IMR-90 (cell line): ENCODE results near the gene ELP6. TPM values are rescaled to one million over a fixed set of nuclear protein-coding genes. Genes with fewer than 3 reads are reported as not detected.

ENCODE experiments used
- ATAC-seq: fragments of 200-7000 bp; cut with Tn5 transposase; 2 replicates; pipeline ENCODE4 v1.9.1; 2020; ENCODE audit warnings: low read depth, mild to moderate bottlenecking, moderate library complexity
- BruUV-seq: library from RNA; stranded (reverse); fragments of 400-500 nt; replicated peaks from 2 replicates; lab custom pipeline; 2021; lab: Mats Ljungman, UMichigan
- CTCF ChIA-PET: fragments of 300-600 bp; formaldehyde crosslinking; extraction: SDS; loops from one replicate; lab custom pipeline; 2021; ENCODE audit warnings: antibody characterized with exemption; lab: Yijun Ruan, JAX
- POLR2A ChIA-PET: fragments of 300-600 bp; sonication (Branson Sonifier 250); formaldehyde crosslinking; loops from one replicate; lab custom pipeline; 2022; ENCODE audit warnings: antibody characterized with exemption; ENCODE audit not compliant: unreplicated experiment; lab: Charles Lee
- DNase-seq: peaks from one replicate; pipeline ENCODE4 v3.0.0; 2013
- H2AFZ ChIP-seq: replicated peaks from 2 replicates; pipeline ENCODE3; 2013; ENCODE audit warnings: low read length, mild to moderate bottlenecking; ENCODE audit not compliant: poor library complexity
- H2AK5ac ChIP-seq: 2 replicates; pipeline ENCODE4 v1.6.1; 2013; ENCODE audit warnings: low read depth, low read length, inconsistent platforms
- H2AK9ac ChIP-seq: replicated peaks from 2 replicates; pipeline ENCODE3; 2013; ENCODE audit warnings: mild to moderate bottlenecking, low read depth, low read length, moderate library complexity; ENCODE audit not compliant: poor library complexity
- H2BK120ac ChIP-seq: 2 replicates; pipeline ENCODE4 v1.6.1; 2013; ENCODE audit warnings: low read depth, low read length, inconsistent platforms
- H2BK15ac ChIP-seq: 3 replicates; pipeline ENCODE4 v1.6.1; 2013; ENCODE audit warnings: low read depth, low read length, inconsistent platforms
- H2BK20ac ChIP-seq: 2 replicates; pipeline ENCODE4 v1.6.1; 2013; ENCODE audit warnings: low read depth, mild to moderate bottlenecking, inconsistent platforms, low read length, moderate library complexity
- H2BK5ac ChIP-seq: 2 replicates; pipeline ENCODE4 v1.6.1; 2013; ENCODE audit warnings: mild to moderate bottlenecking, low read depth, low read length, inconsistent platforms; ENCODE audit not compliant: poor library complexity, severe bottlenecking
- H3K14ac ChIP-seq: replicated peaks from 2 replicates; pipeline ENCODE4 v1.6.1; 2013; ENCODE audit warnings: low read depth, low read length, inconsistent platforms
- H3K18ac ChIP-seq: 2 replicates; pipeline ENCODE4 v1.6.1; 2013; ENCODE audit warnings: low read depth, low read length, control low read depth
- H3K23ac ChIP-seq: 2 replicates; pipeline ENCODE4 v1.6.1; 2013; ENCODE audit warnings: low read depth, low read length, inconsistent platforms
- H3K27ac ChIP-seq: 2 replicates; pipeline ENCODE4 v1.5.1; 2013; ENCODE audit warnings: mild to moderate bottlenecking, control low read depth, low read length; ENCODE audit not compliant: insufficient read depth
- H3K27me3 ChIP-seq: 2 replicates; pipeline ENCODE4 v1.6.1; 2013; ENCODE audit warnings: low read length; ENCODE audit not compliant: control insufficient read depth, insufficient read depth
- H3K36me3 ChIP-seq: 2 replicates; pipeline ENCODE4 v1.6.1; 2013; ENCODE audit warnings: low read length, mixed read lengths; ENCODE audit not compliant: control insufficient read depth, insufficient read depth
- H3K4ac ChIP-seq: 2 replicates; pipeline ENCODE4 v1.6.1; 2013; ENCODE audit warnings: low read depth, low read length, inconsistent platforms
- H3K4me1 ChIP-seq: 2 replicates; pipeline ENCODE4 v1.6.1; 2013; ENCODE audit warnings: low read length, mixed read lengths; ENCODE audit not compliant: control insufficient read depth, insufficient read depth
- H3K4me2 ChIP-seq: 2 replicates; pipeline ENCODE4 v1.6.1; 2013; ENCODE audit warnings: low read depth, mild to moderate bottlenecking, control low read depth, low read length, moderate library complexity
- H3K4me3 ChIP-seq: 2 replicates; pipeline ENCODE4 v1.5.1; 2013; ENCODE audit warnings: low read depth, mild to moderate bottlenecking, control low read depth, low read length, moderate library complexity; ENCODE audit not compliant: insufficient read depth
- H3K56ac ChIP-seq: 2 replicates; pipeline ENCODE4 v1.6.1; 2013; ENCODE audit warnings: low read length, inconsistent platforms; ENCODE audit not compliant: insufficient read depth; ENCODE audit errors: extremely low read depth
- H3K79me1 ChIP-seq, 2 experiments: 2 replicates each; pipeline ENCODE4 v1.6.1; 2013; ENCODE audit warnings: low read length in 2 of 2, inconsistent platforms in 1 of 2, low read depth in 1 of 2
- H3K9ac ChIP-seq: 2 replicates; pipeline ENCODE4 v1.6.1; 2013; ENCODE audit warnings: low read depth, low read length, control low read depth
- H3K9me1 ChIP-seq: 2 replicates; pipeline ENCODE4 v1.6.1; 2013; ENCODE audit warnings: low read length, inconsistent platforms; ENCODE audit not compliant: insufficient read depth
- H3K9me3 ChIP-seq: 2 replicates; pipeline ENCODE4 v1.6.1; 2013; ENCODE audit warnings: low read length; ENCODE audit not compliant: control insufficient read depth, insufficient read depth
- H4K20me1 ChIP-seq: 2 replicates; pipeline ENCODE4 v1.6.1; 2013; ENCODE audit warnings: low read length, inconsistent platforms; ENCODE audit not compliant: insufficient read depth
- H4K5ac ChIP-seq: 2 replicates; pipeline ENCODE4 v1.6.1; 2013; ENCODE audit warnings: mild to moderate bottlenecking, low read depth, low read length, control low read depth
- H4K8ac ChIP-seq, 2 experiments: 2 replicates each; pipeline ENCODE4 v1.6.1; 2013; ENCODE audit warnings: low read depth in 2 of 2, low read length in 2 of 2, control low read depth in 1 of 2, inconsistent platforms in 1 of 2
- H4K91ac ChIP-seq: 2 replicates; pipeline ENCODE4 v1.6.1; 2013; ENCODE audit warnings: low read depth, low read length, inconsistent platforms; ENCODE audit not compliant: insufficient read depth
- BHLHE40 ChIP-seq: fragments of 150-350 bp; IDR thresholded peaks from 2 replicates; pipeline ENCODE4 v1.6.1; 2016; ENCODE audit warnings: mild to moderate bottlenecking, low read depth, low read length
- CEBPB ChIP-seq: IDR thresholded peaks from 2 replicates; pipeline ENCODE4 v1.6.1; 2012; ENCODE audit warnings: low read depth, low read length, improper control_type of control experiment
- CHD1 ChIP-seq: IDR thresholded peaks from 2 replicates; pipeline ENCODE4 v1.6.1; 2012; ENCODE audit warnings: low read depth, low read length, improper control_type of control experiment
- FOS ChIP-seq: fragments of 150-350 bp; IDR thresholded peaks from 2 replicates; pipeline ENCODE4 v1.6.1; 2016; ENCODE audit warnings: low read depth, low read length
- MAFK ChIP-seq: IDR thresholded peaks from 2 replicates; pipeline ENCODE4 v1.6.1; 2012; ENCODE audit warnings: low read depth, low read length, improper control_type of control experiment
- MAZ ChIP-seq: IDR thresholded peaks from 2 replicates; pipeline ENCODE4 v1.6.1; 2012; ENCODE audit warnings: low read depth, mild to moderate bottlenecking, low read length, improper control_type of control experiment, moderate library complexity, borderline replicate concordance
- MXI1 ChIP-seq: IDR thresholded peaks from 2 replicates; pipeline ENCODE4 v1.6.1; 2012; ENCODE audit warnings: low read depth, mild to moderate bottlenecking, low read length, moderate library complexity, borderline replicate concordance
- NFE2L2 ChIP-seq: fragments of 150-350 bp; IDR thresholded peaks from 2 replicates; pipeline ENCODE4 v1.6.1; 2016; ENCODE audit warnings: low read depth, mild to moderate bottlenecking, low read length
- RAD21 ChIP-seq: IDR thresholded peaks from 2 replicates; pipeline ENCODE4 v1.6.1; 2012; ENCODE audit warnings: low read length, improper control_type of control experiment
- RCOR1 ChIP-seq: IDR thresholded peaks from 2 replicates; pipeline ENCODE4 v1.6.1; 2012; ENCODE audit warnings: mild to moderate bottlenecking, low read length, improper control_type of control experiment; ENCODE audit not compliant: insufficient replicate concordance
- RFX5 ChIP-seq: IDR thresholded peaks from 2 replicates; pipeline ENCODE4 v1.8.0; 2012; ENCODE audit warnings: low read depth, mild to moderate bottlenecking, low read length, moderate library complexity
- SMC3 ChIP-seq: fragments of 150-350 bp; IDR thresholded peaks from 2 replicates; pipeline ENCODE4 v1.6.1; 2016; ENCODE audit warnings: low read depth, mild to moderate bottlenecking, antibody characterized with exemption, low read length, moderate library complexity
- WGBS, 2 experiments: methylation state at CpG; one replicate each; pipeline versions ENCODE4 v1.1.5 to v1.1.7; 2013; ENCODE audit warnings: missing lambda C conversion rate in 2 of 2; ENCODE audit not compliant: insufficient read length in 1 of 2; ENCODE audit errors: extremely low coverage in 2 of 2; 5-methylcytosine and 5-hydroxymethylcytosine counted together
- dilution Hi-C: fragments of 300-500 bp; cut with HindIII; formaldehyde crosslinking; loops from one replicate; pipeline ENCODE4 v1.14.3; 2018; ENCODE audit warnings: low sequenced_read_pairs; ENCODE audit not compliant: unreplicated experiment
- in situ Hi-C: fragments of 300-500 bp; cut with MboI; formaldehyde crosslinking; loops from 3 replicates; pipeline ENCODE4 v1.14.3; 2019; ENCODE audit warnings: low sequenced_read_pairs, inconsistent platforms, mixed read lengths
- intact Hi-C: fragments of 100-400 bp; cut with micrococcal nuclease; formaldehyde crosslinking; loops from 2 replicates; pipeline ENCODE4 v1.10.0; 2022
- polyA plus RNA-seq, 3 experiments: library from polyadenylated mRNA; depleted of rRNA; stranded (reverse); fragments of >200 nt; gene quantifications; 2 replicates each; pipeline ENCODE4 v1.2.3, GENCODE V29; 2012; ENCODE audit warnings: low replicate concordance in 1 of 3
- total RNA-seq: library from RNA; depleted of rRNA; stranded (reverse); fragments of >200 nt; gene quantifications from 2 replicates; pipeline ENCODE4 v1.2.3, GENCODE V29; 2012
- TF ChIP-seq, protein P1 (sequence below): conservative IDR thresholded peaks from 2 replicates; pipeline ENCODE4 v1.5.1; 2012; ENCODE audit warnings: mild to moderate bottlenecking, low read depth, low read length, improper control_type of control experiment
- TF ChIP-seq, protein P2 (sequence below): fragments of 150-350 bp; IDR thresholded peaks from 2 replicates; pipeline ENCODE4 v1.6.1; 2016; ENCODE audit warnings: low read depth, mild to moderate bottlenecking, low read length, moderate library complexity, borderline replicate concordance
- TF ChIP-seq, protein P3 (sequence below): fragments of 150-350 bp; IDR thresholded peaks from 2 replicates; pipeline ENCODE4 v1.6.1; 2017; ENCODE audit warnings: mild to moderate bottlenecking, antibody characterized with exemption, low read length, low read depth

The ELP6 gene
- total and polyA plus RNA-seq, 2 of the 4 experiments (the other 2 are of a cell fraction), result 31.4 to 44.9 TPM

DNA sequence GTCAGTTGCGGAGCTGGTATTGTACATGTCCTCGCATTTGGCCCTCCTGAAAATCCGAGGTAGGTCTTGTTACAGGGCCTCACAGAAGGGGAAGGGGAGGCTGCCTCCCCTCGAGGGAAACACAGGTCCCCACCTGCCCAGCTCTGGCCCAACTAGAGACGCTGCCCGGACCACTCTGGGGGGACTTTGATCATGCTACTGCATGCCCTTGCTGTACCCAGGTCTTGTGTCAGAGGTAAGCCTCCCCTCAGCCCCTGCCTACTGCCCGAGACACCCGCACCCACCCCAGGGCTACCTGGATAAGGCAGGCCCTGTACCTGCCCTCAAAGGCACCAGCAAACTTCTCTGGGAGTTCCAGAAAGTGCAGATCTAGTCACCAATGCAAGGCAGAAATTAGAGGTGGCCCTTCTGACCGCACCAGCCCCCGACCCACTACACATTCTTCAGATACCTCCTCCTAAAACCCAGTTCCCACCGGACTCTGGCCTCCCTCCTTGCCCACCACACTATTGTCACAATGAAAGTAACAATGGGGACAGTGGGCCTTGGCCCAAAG is 36.8 kb downstream of the ELP6 start:
- Histone ChIP-seq H3K9me1 (peaks cover 3% of the 10 kb centered on the region; the same call in 1 of the 2 replicates), H3K9ac (no peak overlapping the region), H4K8ac (peak overlapping the region; percentile 93 to 98; a peak in 3 of 4 replicates), H3K14ac (no peak overlapping the region; the same call in 1 of the 2 replicates), H3K4me2 (peak overlapping the region; percentile 51), H3K4me1 (peaks cover 2% of the 10 kb centered on the region; the same call in 1 of the 2 replicates), H3K4ac (no peak overlapping the region), H3K36me3 (no peaks in the 10 kb centered on the region), H4K5ac (peak overlapping the region; percentile 98), H2BK120ac (no peak overlapping the region), H3K18ac (no peak overlapping the region), H3K56ac (no peak overlapping the region), H3K4me3 (no peak overlapping the region), H3K79me1 (peaks cover 3 to 30% of the 10 kb centered on the region in 2 experiments), H2BK20ac (no peak overlapping the region), H3K23ac (no peak overlapping the region), H4K91ac (no peak overlapping the region), H2AFZ (peak overlapping the region; percentile 36), H2BK5ac (no peak overlapping the region), H2AK9ac (peak overlapping the region; percentile 86), H3K27me3 (no peaks in the 10 kb centered on the region), H2AK5ac (peak overlapping the region; percentile 29), H4K20me1 (peaks cover 10% of the 10 kb centered on the region; the same call in 1 of the 2 replicates), H2BK15ac (no peak overlapping the region), H3K27ac (no peak overlapping the region), H3K9me3 (no peaks in the 10 kb centered on the region)
- intact Hi-C loops, result no loop called here
- ChIA-PET POLR2A (no interaction called here), CTCF (no interaction called here)
- in situ Hi-C loops, result loop anchor here (5.0 kb wide), 1 partner anchor 54 kb away; no protein-coding TSS in a partner anchor
- BruUV-seq, result no TSS peak
- dilution Hi-C loops, result no loop called here
- ATAC-seq (no peak), DNase-seq (no peak)
- 100% methylated on average over 4 of the region's 11 CpGs; no CpG with 5 or more reads in 1 of the 2 experiments for WGBS, 2 experiments
- TF ChIP-seq, protein P1, sequence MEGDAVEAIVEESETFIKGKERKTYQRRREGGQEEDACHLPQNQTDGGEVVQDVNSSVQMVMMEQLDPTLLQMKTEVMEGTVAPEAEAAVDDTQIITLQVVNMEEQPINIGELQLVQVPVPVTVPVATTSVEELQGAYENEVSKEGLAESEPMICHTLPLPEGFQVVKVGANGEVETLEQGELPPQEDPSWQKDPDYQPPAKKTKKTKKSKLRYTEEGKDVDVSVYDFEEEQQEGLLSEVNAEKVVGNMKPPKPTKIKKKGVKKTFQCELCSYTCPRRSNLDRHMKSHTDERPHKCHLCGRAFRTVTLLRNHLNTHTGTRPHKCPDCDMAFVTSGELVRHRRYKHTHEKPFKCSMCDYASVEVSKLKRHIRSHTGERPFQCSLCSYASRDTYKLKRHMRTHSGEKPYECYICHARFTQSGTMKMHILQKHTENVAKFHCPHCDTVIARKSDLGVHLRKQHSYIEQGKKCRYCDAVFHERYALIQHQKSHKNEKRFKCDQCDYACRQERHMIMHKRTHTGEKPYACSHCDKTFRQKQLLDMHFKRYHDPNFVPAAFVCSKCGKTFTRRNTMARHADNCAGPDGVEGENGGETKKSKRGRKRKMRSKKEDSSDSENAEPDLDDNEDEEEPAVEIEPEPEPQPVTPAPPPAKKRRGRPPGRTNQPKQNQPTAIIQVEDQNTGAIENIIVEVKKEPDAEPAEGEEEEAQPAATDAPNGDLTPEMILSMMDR, result no peak
- TF ChIP-seq RCOR1, result no peak
- no peak for TF ChIP-seq CHD1
- no peak for TF ChIP-seq MXI1
- no peak for TF ChIP-seq MAZ
- TF ChIP-seq, protein P2, sequence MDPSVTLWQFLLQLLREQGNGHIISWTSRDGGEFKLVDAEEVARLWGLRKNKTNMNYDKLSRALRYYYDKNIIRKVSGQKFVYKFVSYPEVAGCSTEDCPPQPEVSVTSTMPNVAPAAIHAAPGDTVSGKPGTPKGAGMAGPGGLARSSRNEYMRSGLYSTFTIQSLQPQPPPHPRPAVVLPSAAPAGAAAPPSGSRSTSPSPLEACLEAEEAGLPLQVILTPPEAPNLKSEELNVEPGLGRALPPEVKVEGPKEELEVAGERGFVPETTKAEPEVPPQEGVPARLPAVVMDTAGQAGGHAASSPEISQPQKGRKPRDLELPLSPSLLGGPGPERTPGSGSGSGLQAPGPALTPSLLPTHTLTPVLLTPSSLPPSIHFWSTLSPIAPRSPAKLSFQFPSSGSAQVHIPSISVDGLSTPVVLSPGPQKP, result no peak
- TF ChIP-seq RFX5, result no peak
- TF ChIP-seq FOS, result no peak
- TF ChIP-seq NFE2L2, result no peak
- TF ChIP-seq, protein P3, sequence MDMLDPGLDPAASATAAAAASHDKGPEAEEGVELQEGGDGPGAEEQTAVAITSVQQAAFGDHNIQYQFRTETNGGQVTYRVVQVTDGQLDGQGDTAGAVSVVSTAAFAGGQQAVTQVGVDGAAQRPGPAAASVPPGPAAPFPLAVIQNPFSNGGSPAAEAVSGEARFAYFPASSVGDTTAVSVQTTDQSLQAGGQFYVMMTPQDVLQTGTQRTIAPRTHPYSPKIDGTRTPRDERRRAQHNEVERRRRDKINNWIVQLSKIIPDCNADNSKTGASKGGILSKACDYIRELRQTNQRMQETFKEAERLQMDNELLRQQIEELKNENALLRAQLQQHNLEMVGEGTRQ, result no peak
- TF ChIP-seq MAFK, result no peak
- TF ChIP-seq BHLHE40, result no peak
- TF ChIP-seq CEBPB, result no peak
- TF ChIP-seq SMC3, result no peak
- TF ChIP-seq RAD21, result no peak
